CD4-positive, alpha-beta T cell treated with Interleukin-1 beta for 1 hour (primary cell): ENCODE results near the gene MYEOV.

Source experiments
- DNase-seq, 2 donors: peaks; one replicate each; pipeline ENCODE4 v3.0.0-alpha.2; 2020 to 2022

The MYEOV gene

DNA sequence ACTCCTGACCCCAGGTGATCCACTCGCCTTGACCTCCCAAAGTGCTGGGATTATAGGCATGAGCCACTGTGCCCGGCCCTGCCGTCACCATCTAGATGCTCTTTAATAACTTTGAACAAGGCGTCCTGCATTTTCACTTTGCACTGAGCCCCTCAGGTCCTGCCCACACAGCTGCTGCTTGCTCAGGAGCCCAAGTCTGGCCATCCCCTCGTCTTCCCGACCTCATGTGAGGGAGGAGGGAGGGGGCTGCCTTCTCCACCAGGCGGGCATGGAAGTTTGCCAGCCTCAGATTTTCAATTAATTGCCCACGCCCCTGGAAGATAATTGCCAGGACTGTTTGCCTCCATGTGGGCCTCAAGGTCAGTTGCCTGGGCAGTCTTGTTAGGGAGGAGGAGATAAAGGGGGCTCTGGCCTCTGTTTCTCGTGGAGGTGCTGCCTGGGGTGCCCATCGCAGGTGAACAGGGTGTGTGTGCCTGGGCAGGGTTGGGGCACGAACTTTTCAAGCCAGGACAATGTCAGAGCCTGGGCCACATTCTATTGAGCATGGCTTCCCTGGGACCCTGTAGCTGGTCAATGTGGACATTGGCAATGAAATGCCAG is 27.9 kb upstream of the MYEOV start:
- no peak for DNase-seq

DNA sequence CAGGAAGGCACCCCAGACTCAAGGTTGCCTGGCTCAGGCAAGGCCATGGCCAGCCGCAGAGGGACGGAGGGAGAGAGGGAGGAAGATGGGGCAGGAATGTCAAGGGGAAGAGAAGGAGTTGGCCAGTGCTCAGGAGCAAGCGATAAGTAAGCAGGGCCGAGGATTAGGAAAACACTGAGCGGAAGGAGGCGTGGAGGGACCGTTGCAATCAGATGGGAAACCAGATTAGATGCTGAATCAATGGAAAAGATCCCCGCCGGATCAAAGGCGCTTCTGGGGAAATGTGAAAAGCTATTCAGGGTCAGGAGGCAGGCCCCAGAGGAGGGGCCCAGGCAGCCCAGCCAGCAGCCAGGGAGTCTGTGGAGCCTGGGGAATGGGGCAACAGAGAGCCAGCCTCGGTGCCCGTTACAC is 26.6 kb upstream of the MYEOV start:
- DNase-seq, result no peak

GRCh38 chr11:69268911-69269310 is 25.0 kb upstream of the MYEOV start:
- DNase-seq, result no peak

- no peak for DNase-seq
Measured at GRCh38 chr11:69269388-69269787, 24.6 kb upstream of the MYEOV start.

- DNase-seq, result no peak
Measured at GRCh38 chr11:69269926-69270697, 23.8 kb upstream of the MYEOV start.

GRCh38 chr11:69270941-69271340 is 23.0 kb upstream of the MYEOV start:
- no peak for DNase-seq

DNA sequence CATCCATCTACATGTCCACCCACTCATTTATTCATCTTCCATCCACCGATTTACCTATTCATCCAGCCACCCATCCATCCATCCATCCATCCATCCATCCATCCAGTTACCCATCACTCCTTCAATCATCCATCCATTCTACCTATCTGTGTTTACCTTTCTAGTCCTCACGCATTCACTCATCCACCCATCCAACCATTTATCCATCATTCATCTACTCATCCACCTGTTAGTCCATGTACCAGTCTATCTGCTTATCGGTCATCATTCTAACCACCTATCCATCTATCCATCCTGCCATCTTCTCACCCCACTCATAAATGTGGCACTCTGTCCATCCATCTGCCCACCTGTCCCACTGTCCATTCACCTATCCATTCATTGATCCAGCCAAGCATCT is 21.9 kb upstream of the MYEOV start:
- DNase-seq, result no peak

GRCh38 chr11:69272831-69273485 is 21.0 kb upstream of the MYEOV start:
- DNase-seq, result no peak

- DNase-seq, result no peak
Measured at GRCh38 chr11:69273571-69273970, 20.4 kb upstream of the MYEOV start.

DNA sequence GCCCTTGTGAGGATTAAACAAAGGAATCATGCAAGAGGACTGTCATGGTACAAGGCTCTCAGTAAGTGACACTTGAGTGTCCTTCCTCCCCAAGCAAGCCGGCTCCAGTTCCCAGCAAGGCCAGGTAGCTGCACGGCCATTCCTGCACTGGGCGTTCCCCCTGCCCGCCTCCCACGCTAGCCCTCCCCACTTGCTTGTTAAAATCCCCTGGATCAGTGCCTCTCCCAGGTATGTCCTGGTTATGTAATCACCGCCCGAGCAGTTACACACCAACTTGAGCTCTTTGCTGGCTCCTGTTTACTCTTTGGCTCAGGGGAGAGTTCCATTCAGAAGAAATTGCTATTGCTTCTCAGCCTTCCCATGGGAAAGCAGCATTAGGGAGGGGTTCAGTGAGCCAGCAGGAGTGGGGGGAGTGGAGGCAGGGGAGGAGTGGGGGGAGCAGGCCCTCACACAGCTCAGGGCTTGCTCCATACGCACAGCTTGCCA is 19.4 kb upstream of the MYEOV start:
- no peak for DNase-seq

- no peak for DNase-seq
Measured at GRCh38 chr11:69275178-69275577, 18.8 kb upstream of the MYEOV start.

DNA sequence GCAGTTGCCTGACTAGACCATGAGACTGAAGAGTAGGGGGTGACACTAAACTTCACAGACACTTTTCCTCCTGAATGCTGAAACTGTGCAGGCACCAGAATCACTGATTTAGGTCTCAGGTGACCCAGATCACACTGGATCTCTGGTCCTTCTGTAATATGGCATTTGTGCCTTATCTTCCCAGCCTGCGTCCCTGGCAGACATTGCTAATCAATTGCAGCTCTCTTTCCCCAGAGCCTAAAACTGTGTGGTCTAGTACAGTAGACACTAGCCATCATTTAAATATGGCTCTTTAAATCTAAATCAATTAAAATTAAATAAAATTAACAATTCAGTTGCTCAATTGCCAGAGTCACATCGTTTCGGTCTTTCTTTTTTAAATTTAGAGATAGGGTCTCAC is 17.8 kb upstream of the MYEOV start:
- DNase-seq, result no peak

DNA sequence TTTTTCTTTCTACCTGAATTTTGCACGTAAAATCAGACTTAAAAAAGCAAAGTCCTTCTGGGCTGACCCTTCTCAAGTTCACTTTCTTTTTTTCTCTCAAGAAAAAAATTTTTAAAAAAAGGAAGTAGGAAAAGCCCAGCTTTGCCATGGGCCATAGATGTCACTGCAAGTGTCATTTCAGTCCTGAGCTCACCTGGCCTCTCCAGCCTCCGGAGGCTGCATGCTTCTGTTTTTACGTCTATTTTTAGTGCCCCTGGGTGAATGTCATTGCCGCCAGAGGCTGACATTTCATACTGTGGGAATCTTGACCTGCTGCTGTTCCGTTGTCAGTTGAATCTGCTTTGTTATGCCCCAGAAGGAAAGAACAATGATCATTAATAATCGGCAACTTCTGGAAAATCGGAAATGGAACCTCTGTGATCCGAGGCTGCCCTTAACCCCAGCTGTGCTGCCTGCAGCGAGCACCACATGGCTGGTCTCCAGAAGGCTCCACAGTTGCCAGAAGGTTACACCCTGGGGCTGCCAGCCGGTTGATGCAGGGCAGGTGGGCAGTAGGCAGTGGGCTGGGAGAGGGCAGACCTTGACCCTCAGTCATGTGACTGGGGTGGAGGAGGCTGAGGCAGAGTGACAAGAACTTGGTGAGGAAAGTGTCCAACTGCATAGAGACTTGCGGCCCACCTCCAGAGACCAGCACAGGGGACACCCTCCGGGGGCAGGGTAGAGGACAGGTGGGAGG is 16.7 kb upstream of the MYEOV start:
- no peak for DNase-seq

- no peak for DNase-seq
Measured at GRCh38 chr11:69278091-69278867, 15.7 kb upstream of the MYEOV start.

DNA sequence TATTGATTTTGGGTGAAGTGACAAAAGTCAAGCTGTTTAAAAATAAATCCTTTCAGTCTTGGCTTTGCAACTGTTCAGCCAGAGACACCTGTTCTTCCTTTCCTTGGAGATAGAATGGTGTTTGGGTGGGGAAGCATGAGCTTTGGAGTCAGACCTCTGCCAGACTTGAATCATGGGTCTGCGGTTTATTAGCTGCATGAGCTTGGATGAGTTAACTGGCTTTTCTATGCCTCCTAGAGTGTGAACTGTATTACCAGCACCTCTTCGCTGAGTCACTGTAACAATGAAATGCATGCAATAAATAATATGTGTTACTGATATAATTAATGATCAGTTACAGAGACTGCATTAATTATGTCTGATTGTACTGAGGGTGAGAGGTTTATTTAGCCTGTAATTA is 13.5 kb upstream of the MYEOV start:
- DNase-seq, result no peak

GRCh38 chr11:69280994-69281393 is 13.0 kb upstream of the MYEOV start:
- no peak for DNase-seq

GRCh38 chr11:69283446-69283845 is 10.5 kb upstream of the MYEOV start:
- DNase-seq, result no peak

- DNase-seq, result no peak
Measured at GRCh38 chr11:69284081-69284511, 9.9 kb upstream of the MYEOV start.

- DNase-seq, result no peak
Measured at GRCh38 chr11:69285091-69285490, 8.9 kb upstream of the MYEOV start.

DNA sequence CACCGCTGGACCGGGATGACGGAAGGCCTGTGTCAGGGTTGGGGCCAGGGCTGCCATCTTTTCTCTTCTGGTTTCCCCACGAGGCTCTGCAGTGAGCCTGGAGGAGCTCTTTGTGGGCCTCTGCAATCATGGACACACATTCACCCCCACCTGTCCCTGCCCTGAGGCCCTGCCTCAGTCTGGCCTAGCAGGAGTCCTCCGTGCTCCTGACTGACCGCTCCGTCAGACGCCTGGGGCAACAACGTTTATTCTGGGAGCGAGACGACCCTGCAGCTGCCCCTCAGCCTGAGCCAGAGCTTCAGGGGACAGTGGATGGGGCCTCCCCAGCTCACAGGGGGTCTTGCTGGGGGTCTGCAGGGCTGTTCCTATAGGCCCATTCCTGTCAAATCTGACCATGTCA is 8.2 kb upstream of the MYEOV start:
- DNase-seq, result no peak

DNA sequence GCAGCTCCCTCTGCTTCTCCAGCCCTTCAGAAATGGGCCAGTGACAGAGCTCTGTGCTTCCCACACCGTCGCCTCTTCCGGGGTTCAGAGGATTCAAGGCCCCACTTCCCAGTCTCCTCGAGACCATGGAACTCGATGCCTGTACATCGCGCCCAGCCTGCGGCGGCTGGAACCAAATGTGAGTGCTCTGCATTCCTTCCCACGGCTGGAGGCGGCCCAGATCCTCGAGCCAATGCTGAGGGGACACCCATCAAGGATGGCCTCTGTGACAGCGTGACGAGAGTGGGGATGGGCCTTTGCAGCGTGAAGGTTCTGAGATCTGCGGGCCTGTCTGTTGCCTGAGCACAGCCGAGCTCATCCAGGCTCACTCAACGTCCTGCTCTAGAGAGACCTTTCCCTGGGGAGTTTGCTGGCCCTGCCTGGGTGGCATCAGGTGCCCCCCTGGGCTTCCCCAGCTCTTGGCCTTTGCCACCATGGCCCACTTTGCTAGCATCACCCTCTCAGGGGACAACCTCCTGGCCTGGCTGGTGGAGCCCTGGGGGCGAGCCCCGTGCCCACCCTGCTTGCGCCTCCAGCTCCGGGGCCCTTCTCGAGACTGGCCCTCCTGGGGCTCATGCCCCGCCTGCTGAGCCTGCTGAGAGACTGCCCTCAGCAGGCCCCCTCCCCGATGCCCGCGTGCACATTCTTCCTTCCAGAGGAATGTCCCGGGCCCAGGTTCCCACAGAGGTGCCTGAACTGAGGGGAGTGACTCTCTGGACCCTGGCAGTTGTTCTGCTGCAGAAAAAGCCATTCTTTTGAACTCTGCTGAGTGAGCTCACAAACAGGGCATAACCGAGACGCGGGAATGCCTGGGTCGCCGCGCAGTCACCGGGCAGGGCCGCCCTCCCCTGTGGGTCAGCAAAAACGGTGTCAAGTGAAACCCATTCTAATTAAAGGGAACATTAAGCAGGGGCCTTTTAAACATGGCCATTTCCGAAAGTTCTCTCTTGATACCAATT is 7.3 kb upstream of the MYEOV start:
- no peak for DNase-seq
